GM23248 (cell line): Measurements from ENCODE around the gene PAK4. TPM values are rescaled to one million over a fixed set of nuclear protein-coding genes. Genes with fewer than 3 reads are reported as not detected.

Source experiments
- DNase-seq: peaks from one replicate; pipeline ENCODE4 v3.0.0-alpha.2; 2015
- H2AFZ ChIP-seq: fragments of 200-600 bp; sonication (generic); 2 replicates; pipeline ENCODE4 v1.6.1; 2016; ENCODE audit warnings: antibody characterized with exemption
- H3F3A ChIP-seq: fragments of 200-600 bp; sonication (generic); 2 replicates; pipeline ENCODE4 v1.6.1; 2016; ENCODE audit warnings: mild to moderate bottlenecking, antibody characterized with exemption, mixed run types; ENCODE audit not compliant: insufficient read depth
- H3K27ac ChIP-seq: fragments of 200-600 bp; sonication (generic); 2 replicates; pipeline ENCODE4 v1.5.1; 2016; ENCODE audit warnings: mild to moderate bottlenecking
- H3K27me3 ChIP-seq: fragments of 200-600 bp; sonication (generic); replicated peaks from 2 replicates; pipeline ENCODE4 v1.6.1; 2016; ENCODE audit warnings: mild to moderate bottlenecking; ENCODE audit not compliant: insufficient read depth
- H3K36me3 ChIP-seq: fragments of 200-600 bp; sonication (generic); 2 replicates; pipeline ENCODE4 v1.6.1; 2016; ENCODE audit warnings: low read depth, mild to moderate bottlenecking
- H3K4me1 ChIP-seq: fragments of 200-600 bp; sonication (generic); 2 replicates; pipeline ENCODE4 v1.6.1; 2016; ENCODE audit warnings: mild to moderate bottlenecking; ENCODE audit not compliant: insufficient read depth
- H3K4me2 ChIP-seq: fragments of 200-600 bp; sonication (generic); one replicate; pipeline ENCODE4 v1.6.1; 2016; ENCODE audit warnings: mild to moderate bottlenecking; ENCODE audit not compliant: unreplicated experiment
- H3K4me3 ChIP-seq: fragments of 200-600 bp; sonication (generic); 2 replicates; pipeline ENCODE4 v1.5.1; 2016; ENCODE audit warnings: mild to moderate bottlenecking
- H3K79me2 ChIP-seq: fragments of 200-600 bp; sonication (generic); 2 replicates; pipeline ENCODE4 v1.6.1; 2016; ENCODE audit warnings: mild to moderate bottlenecking; ENCODE audit not compliant: insufficient read depth
- H3K9ac ChIP-seq: fragments of 200-600 bp; sonication (generic); 2 replicates; pipeline ENCODE4 v1.6.1; 2016; ENCODE audit warnings: mild to moderate bottlenecking
- H3K9me2 ChIP-seq: fragments of 200-600 bp; sonication (generic); 2 replicates; pipeline ENCODE4 v1.6.1; 2016; ENCODE audit warnings: mixed run types, mild to moderate bottlenecking, moderate library complexity; ENCODE audit not compliant: insufficient read depth
- H3K9me3 ChIP-seq: fragments of 200-600 bp; sonication (generic); one replicate; pipeline ENCODE4 v1.6.1; 2017; ENCODE audit warnings: low read depth
- H4K20me1 ChIP-seq: fragments of 200-600 bp; sonication (generic); 2 replicates; pipeline ENCODE4 v1.6.0; 2016; ENCODE audit not compliant: insufficient read depth
- EZH2 ChIP-seq: fragments of 200-600 bp; sonication (generic); IDR thresholded peaks from 2 replicates; pipeline ENCODE4 v1.6.1; 2018; ENCODE audit warnings: antibody characterized with exemption, mild to moderate bottlenecking; ENCODE audit not compliant: insufficient read depth, poor library complexity, severe bottlenecking
- EZH2phosphoT487 ChIP-seq: fragments of 200-600 bp; sonication (generic); IDR thresholded peaks from 2 replicates; pipeline ENCODE4 v1.6.1; 2018; ENCODE audit warnings: antibody characterized with exemption, moderate library complexity, mild to moderate bottlenecking, low read depth; ENCODE audit not compliant: insufficient read depth
- WGBS, 2 experiments: methylation state at CpG; one replicate each; pipeline ENCODE4 v1.1.6; 2015 to 2017; ENCODE audit warnings: low lambda C conversion rate in 2 of 2, low coverage in 1 of 2; ENCODE audit errors: missing lambda C conversion rate in 2 of 2; 5-methylcytosine and 5-hydroxymethylcytosine counted together
- in situ Hi-C: fragments of 300-500 bp; cut with MboI; formaldehyde crosslinking; loops from 2 replicates; pipeline ENCODE4 v1.15.0; 2020
- polyA plus RNA-seq: library from polyadenylated mRNA; unstranded; fragments of >200 nt; fragmentation: Nextera tagmentation; extraction: Ambion mirVana; gene quantifications from 2 replicates; pipeline ENCODE4 v1.2.1, GENCODE V29; 2016
- total RNA-seq: library from RNA; depleted of rRNA; stranded (reverse); fragments of >200 nt; shearing (Covaris generic); gene quantifications from 2 replicates; pipeline ENCODE4 v1.2.3, GENCODE V29; 2014; rRNA removed

Gene PAK4
- total and polyA plus RNA-seq, 2 experiments from 2014 or later, result 10.9 to 20.1 TPM

DNA sequence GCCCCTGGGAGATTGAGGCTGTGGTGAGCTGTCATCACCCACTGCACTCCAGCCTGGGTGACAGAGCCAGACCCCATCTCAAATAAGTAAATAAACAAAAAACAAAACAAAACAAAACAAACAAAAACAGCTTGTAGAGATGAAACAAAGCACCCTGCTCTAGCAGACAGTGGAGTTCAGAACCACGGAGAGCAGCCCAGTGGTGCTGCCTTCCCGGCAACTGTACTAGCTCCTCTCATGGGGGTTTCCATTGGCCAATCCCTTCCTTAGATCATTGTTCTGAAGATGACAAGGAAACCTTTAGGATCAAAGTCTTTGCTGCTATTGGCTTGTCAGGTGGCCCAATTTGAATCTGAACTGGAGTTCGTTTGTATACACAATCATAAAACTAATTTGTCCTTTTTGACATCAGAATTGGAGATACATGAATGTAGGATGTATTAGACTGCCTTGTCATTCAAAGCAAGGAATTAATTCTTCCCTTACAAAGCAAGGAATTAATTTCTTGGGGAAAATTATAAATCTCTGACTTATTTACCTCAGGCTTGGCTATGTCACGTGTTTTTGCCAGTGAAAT, 98.2 kb downstream of the PAK4 start:
- in situ Hi-C loops, result no loop called here
- no peaks in the 10 kb centered on the region for H3K79me2 ChIP-seq
- DNase-seq, result peak; percentile 58
- H3K4me1 ChIP-seq, result no peaks in the 10 kb centered on the region
- H3K36me3 ChIP-seq, result no peaks in the 10 kb centered on the region
- no peaks in the 10 kb centered on the region for H4K20me1 ChIP-seq
- H3F3A ChIP-seq, result no peaks in the 10 kb centered on the region
- H2AFZ ChIP-seq, result no peak overlapping the region
- no peaks in the 10 kb centered on the region for H3K9me3 ChIP-seq
- whole genome bisulfite sequencing, 2 experiments, result 1 to 3% methylated on average over 4 of the region's 4 CpGs
- no peaks in the 10 kb centered on the region for H3K9me2 ChIP-seq
- H3K4me3 ChIP-seq, result no peak overlapping the region
- H3K27me3 ChIP-seq, result peaks cover 18% of the 10 kb centered on the region; the same call in 1 of the 2 replicates
- no peak overlapping the region for H3K9ac ChIP-seq
- TF ChIP-seq EZH2phosphoT487 (no peak), EZH2 (no peak)
- no peak overlapping the region for H3K27ac ChIP-seq
- H3K4me2 ChIP-seq, result no peak overlapping the region

GRCh38 chr19:39224910-39225309, 99.3 kb downstream of the PAK4 start:
- Histone ChIP-seq H3F3A (no peaks in the 10 kb centered on the region), H3K27ac (no peak overlapping the region), H3K36me3 (no peaks in the 10 kb centered on the region), H3K4me3 (no peak overlapping the region), H3K9ac (no peak overlapping the region), H4K20me1 (no peaks in the 10 kb centered on the region), H3K9me2 (no peaks in the 10 kb centered on the region), H3K79me2 (no peaks in the 10 kb centered on the region), H2AFZ (no peak overlapping the region), H3K27me3 (peaks cover 22% of the 10 kb centered on the region; the same call in 1 of the 2 replicates), H3K4me1 (no peaks in the 10 kb centered on the region), H3K4me2 (no peak overlapping the region), H3K9me3 (no peaks in the 10 kb centered on the region)
- no peak for DNase-seq
- in situ Hi-C loops, result no loop called here
- 27 to 39% methylated on average over 3 of the region's 3 CpGs for WGBS, 2 experiments
- no peak for TF ChIP-seq EZH2
- TF ChIP-seq EZH2phosphoT487, result no peak

Other genes with a start within 250 kb of the PAK4 start
- 1.0 and 5.8 TPM in 2 replicates for gene RINL, start 247.5 kb upstream of the PAK4 start, total RNA-seq
- gene RINL, start 247.5 kb upstream of the PAK4 start, polyA plus RNA-seq, result 2.0 and 2.6 TPM in 2 replicates
- gene SIRT2, start 226.2 kb upstream of the PAK4 start, total RNA-seq, result 57.9 and 64.4 TPM in 2 replicates
- 41.3 and 44.7 TPM in 2 replicates for gene SIRT2, start 226.2 kb upstream of the PAK4 start, polyA plus RNA-seq
- 15.4 and 18.0 TPM in 2 replicates for gene NFKBIB, start 225.8 kb upstream of the PAK4 start, total RNA-seq
- 11.9 and 12.8 TPM in 2 replicates for gene NFKBIB, start 225.8 kb upstream of the PAK4 start, polyA plus RNA-seq
- gene CCER2, start 213.6 kb upstream of the PAK4 start, total RNA-seq, result not detected in 2 replicates
- gene CCER2, start 213.6 kb upstream of the PAK4 start, polyA plus RNA-seq, result not detected in 2 replicates
- gene SARS2, start 195.0 kb upstream of the PAK4 start, total RNA-seq, result 18.0 and 33.2 TPM in 2 replicates
- 18.4 and 20.0 TPM in 2 replicates for gene SARS2, start 195.0 kb upstream of the PAK4 start, polyA plus RNA-seq
- 18.8 and 33.5 TPM in 2 replicates for gene MRPS12, start 194.8 kb upstream of the PAK4 start, total RNA-seq
- 68.9 and 69.6 TPM in 2 replicates for gene MRPS12, start 194.8 kb upstream of the PAK4 start, polyA plus RNA-seq
- gene FBXO17, start 150.0 kb upstream of the PAK4 start, total RNA-seq, result 36.4 and 47.6 TPM in 2 replicates
- 30.3 and 30.9 TPM in 2 replicates for gene FBXO17, start 150.0 kb upstream of the PAK4 start, polyA plus RNA-seq
- gene FBXO27, start 93.2 kb upstream of the PAK4 start, total RNA-seq, result 0.54 and 2.8 TPM in 2 replicates
- gene FBXO27, start 93.2 kb upstream of the PAK4 start, polyA plus RNA-seq, result 2.1 and 4.0 TPM in 2 replicates
- gene ACP7, start 41.4 kb upstream of the PAK4 start, total RNA-seq, result not detected in 2 replicates
- 0.30 and 0.47 TPM in 2 replicates for gene ACP7, start 41.4 kb upstream of the PAK4 start, polyA plus RNA-seq
- not detected in 2 replicates for gene NCCRP1, start 71.2 kb downstream of the PAK4 start, total RNA-seq
- not detected in 2 replicates for gene NCCRP1, start 71.2 kb downstream of the PAK4 start, polyA plus RNA-seq
- not detected in 2 replicates for gene SYCN, start 78.5 kb downstream of the PAK4 start, total RNA-seq
- not detected in 2 replicates for gene SYCN, start 78.5 kb downstream of the PAK4 start, polyA plus RNA-seq
- not detected in 2 replicates for gene IFNL3, start 119.2 kb downstream of the PAK4 start, total RNA-seq
- not detected in 2 replicates for gene IFNL3, start 119.2 kb downstream of the PAK4 start, polyA plus RNA-seq
- not detected in 2 replicates for gene IFNL4, start 123.1 kb downstream of the PAK4 start, total RNA-seq
- gene IFNL4, start 123.1 kb downstream of the PAK4 start, polyA plus RNA-seq, result not detected in 2 replicates
- not detected in 2 replicates for gene IFNL2, start 142.6 kb downstream of the PAK4 start, total RNA-seq
- not detected in 2 replicates for gene IFNL2, start 142.6 kb downstream of the PAK4 start, polyA plus RNA-seq
- gene IFNL1, start 170.6 kb downstream of the PAK4 start, total RNA-seq, result not detected in 2 replicates
- not detected in 2 replicates for gene IFNL1, start 170.6 kb downstream of the PAK4 start, polyA plus RNA-seq
- gene LRFN1, start 195.1 kb downstream of the PAK4 start, total RNA-seq, result not detected in 2 replicates
- gene LRFN1, start 195.1 kb downstream of the PAK4 start, polyA plus RNA-seq, result 0.10 TPM in 1 of 2 replicates, not detected in the other
- gene GMFG, start 210.3 kb downstream of the PAK4 start, total RNA-seq, result not detected in 2 replicates
- gene GMFG, start 210.3 kb downstream of the PAK4 start, polyA plus RNA-seq, result 1.1 and 2.2 TPM in 2 replicates
- 71.9 and 87.1 TPM in 2 replicates for gene SAMD4B, start 216.6 kb downstream of the PAK4 start, total RNA-seq
- gene SAMD4B, start 216.6 kb downstream of the PAK4 start, polyA plus RNA-seq, result 64.8 and 66.7 TPM in 2 replicates